Measurements from ENCODE around the gene TMEM161A.

TMEM161A gene

GRCh38 chr19:19074196-19074882 lies 63.9 kb downstream of the TMEM161A start:
- peaks cover 12% of the 10 kb centered on the region; the same call in 1 of the 2 replicates for H4K20me1 ChIP-seq (ENCODE audit: insufficient read depth, low read length)
- H3K79me2 ChIP-seq (ENCODE audit: insufficient read depth, low read length), result peaks cover 9% of the 10 kb centered on the region; the same call in 1 of the 2 replicates
- no peaks in the 10 kb centered on the region for H3K27me3 ChIP-seq (ENCODE audit: insufficient read depth, low read length, poor library complexity)
- no peak overlapping the region for H2AFZ ChIP-seq (ENCODE audit: low read depth, low read length)
- no peak overlapping the region for H3K27ac ChIP-seq (ENCODE audit: low read length)
- peaks cover 11% of the 10 kb centered on the region for H3K36me3 ChIP-seq (ENCODE audit: insufficient read depth, low read length)
- TF ChIP-seq EZH2 (IDR thresholded peaks at IDR 0.05; ENCODE audit: borderline replicate concordance, low read depth, low read length, severe bottlenecking), result no peak
- TF ChIP-seq CTCF (IDR thresholded peaks at IDR 0.05; ENCODE audit: borderline replicate concordance, extremely low read depth, low read length, poor library complexity, severe bottlenecking), result no peak
- H3K4me2 ChIP-seq (ENCODE audit: insufficient read depth, low read length), result no peak overlapping the region
- no peak overlapping the region for H3K9ac ChIP-seq (ENCODE audit: low read depth, low read length)
- ATAC-seq (ENCODE audit: insufficient read depth, low read depth), result no peak
- no peaks in the 10 kb centered on the region for H3K4me1 ChIP-seq (ENCODE audit: insufficient read depth, low read length)
- H3K4me3 ChIP-seq (ENCODE audit: low read depth in 1 of 2, low read length in 2 of 2), result no peak overlapping the region
- DNase-seq, result no peak
- H3K9me3 ChIP-seq (ENCODE audit: insufficient read depth, low read length, severe bottlenecking), result no peaks in the 10 kb centered on the region

GRCh38 chr19:19071897-19072296 lies 66.4 kb downstream of the TMEM161A start:
- no peak for TF ChIP-seq EZH2 (IDR thresholded peaks at IDR 0.05; ENCODE audit: borderline replicate concordance, low read depth, low read length, severe bottlenecking)
- TF ChIP-seq CTCF (IDR thresholded peaks at IDR 0.05; ENCODE audit: borderline replicate concordance, extremely low read depth, low read length, poor library complexity, severe bottlenecking), result no peak
- H3K4me3 ChIP-seq (ENCODE audit: low read depth in 1 of 2, low read length in 2 of 2), result no peak overlapping the region
- no peaks in the 10 kb centered on the region for H3K27me3 ChIP-seq (ENCODE audit: insufficient read depth, low read length, poor library complexity)
- H3K4me1 ChIP-seq (ENCODE audit: insufficient read depth, low read length), result no peaks in the 10 kb centered on the region
- no peak overlapping the region for H2AFZ ChIP-seq (ENCODE audit: low read depth, low read length)
- H3K9me3 ChIP-seq (ENCODE audit: insufficient read depth, low read length, severe bottlenecking), result no peaks in the 10 kb centered on the region
- H3K9ac ChIP-seq (ENCODE audit: low read depth, low read length), result no peak overlapping the region
- no peak overlapping the region for H3K4me2 ChIP-seq (ENCODE audit: insufficient read depth, low read length)
- no peak overlapping the region for H3K27ac ChIP-seq (ENCODE audit: low read length)
- H4K20me1 ChIP-seq (ENCODE audit: insufficient read depth, low read length), result peaks cover 12% of the 10 kb centered on the region; the same call in 1 of the 2 replicates
- peaks cover 18% of the 10 kb centered on the region for H3K79me2 ChIP-seq (ENCODE audit: insufficient read depth, low read length)
- ATAC-seq (ENCODE audit: insufficient read depth, low read depth) (no peak), DNase-seq (no peak)
- peaks cover 8% of the 10 kb centered on the region for H3K36me3 ChIP-seq (ENCODE audit: insufficient read depth, low read length)
